22Rv1 (cell line): ENCODE results near the gene SIPA1L3.

Experiments used
- ZFX ChIP-seq: fragments of 450-650 bp; IDR thresholded peaks from 2 replicates; pipeline ENCODE4 v1.6.1; 2017; ENCODE audit warnings: antibody characterized with exemption, borderline replicate concordance
- TF ChIP-seq, protein P1 (sequence below): fragments of 450-650 bp; IDR thresholded peaks from 2 replicates; pipeline ENCODE4 v1.5.1; 2017; ENCODE audit warnings: mild to moderate bottlenecking

DNA sequence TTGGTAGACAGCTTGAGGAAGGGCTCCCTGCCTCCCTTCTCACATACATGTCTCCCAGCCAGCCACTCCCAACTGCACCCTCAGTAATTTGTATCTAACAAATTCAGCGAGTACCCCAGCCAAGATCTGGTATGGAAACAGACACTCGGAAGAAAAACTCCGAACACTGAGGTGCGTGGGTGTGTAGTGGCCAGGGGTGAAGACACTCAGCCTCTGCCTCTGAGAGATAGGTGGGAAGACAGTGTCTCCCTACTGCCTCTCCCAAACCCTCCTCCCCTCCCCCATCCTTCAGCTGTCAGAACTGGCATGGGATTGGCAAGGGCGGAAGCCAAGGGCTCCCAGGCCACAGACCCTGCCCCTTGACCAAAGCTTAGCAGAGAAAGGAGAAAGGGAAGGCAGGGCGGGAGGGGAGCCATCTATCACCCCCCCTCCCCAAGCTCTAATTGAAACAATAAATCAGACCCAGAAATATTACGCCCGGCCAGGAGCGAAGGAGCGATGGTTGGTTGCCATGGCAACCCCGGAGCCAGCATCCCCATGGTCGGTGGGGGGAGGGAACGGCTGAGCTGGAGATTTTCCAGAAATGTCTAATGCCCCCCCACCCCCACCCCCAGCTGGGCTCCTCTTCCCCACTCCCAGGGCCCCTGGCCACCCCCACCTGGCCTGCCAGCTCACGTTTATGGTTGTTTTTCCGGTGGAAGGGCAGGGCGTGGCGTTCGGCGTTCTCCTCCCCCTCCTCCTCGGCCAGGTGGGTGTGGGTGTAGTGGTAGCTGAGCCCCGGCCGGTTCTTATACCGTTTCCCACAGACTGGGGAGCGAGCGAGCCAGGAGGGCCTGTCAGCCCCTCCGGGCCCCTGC lies 310.0 kb downstream of the SIPA1L3 start:
- TF ChIP-seq, protein P1, sequence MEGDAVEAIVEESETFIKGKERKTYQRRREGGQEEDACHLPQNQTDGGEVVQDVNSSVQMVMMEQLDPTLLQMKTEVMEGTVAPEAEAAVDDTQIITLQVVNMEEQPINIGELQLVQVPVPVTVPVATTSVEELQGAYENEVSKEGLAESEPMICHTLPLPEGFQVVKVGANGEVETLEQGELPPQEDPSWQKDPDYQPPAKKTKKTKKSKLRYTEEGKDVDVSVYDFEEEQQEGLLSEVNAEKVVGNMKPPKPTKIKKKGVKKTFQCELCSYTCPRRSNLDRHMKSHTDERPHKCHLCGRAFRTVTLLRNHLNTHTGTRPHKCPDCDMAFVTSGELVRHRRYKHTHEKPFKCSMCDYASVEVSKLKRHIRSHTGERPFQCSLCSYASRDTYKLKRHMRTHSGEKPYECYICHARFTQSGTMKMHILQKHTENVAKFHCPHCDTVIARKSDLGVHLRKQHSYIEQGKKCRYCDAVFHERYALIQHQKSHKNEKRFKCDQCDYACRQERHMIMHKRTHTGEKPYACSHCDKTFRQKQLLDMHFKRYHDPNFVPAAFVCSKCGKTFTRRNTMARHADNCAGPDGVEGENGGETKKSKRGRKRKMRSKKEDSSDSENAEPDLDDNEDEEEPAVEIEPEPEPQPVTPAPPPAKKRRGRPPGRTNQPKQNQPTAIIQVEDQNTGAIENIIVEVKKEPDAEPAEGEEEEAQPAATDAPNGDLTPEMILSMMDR = no peak
- no peak for TF ChIP-seq ZFX
